ENCODE measurements around the gene PFDN4. TPM values are rescaled to one million over a fixed set of nuclear protein-coding genes. Genes with fewer than 3 reads are reported as not detected.

The PFDN4 gene
- total and polyA plus RNA-seq, 10 donors, result 14.1 to 74.4 (median 58.0) TPM

DNA sequence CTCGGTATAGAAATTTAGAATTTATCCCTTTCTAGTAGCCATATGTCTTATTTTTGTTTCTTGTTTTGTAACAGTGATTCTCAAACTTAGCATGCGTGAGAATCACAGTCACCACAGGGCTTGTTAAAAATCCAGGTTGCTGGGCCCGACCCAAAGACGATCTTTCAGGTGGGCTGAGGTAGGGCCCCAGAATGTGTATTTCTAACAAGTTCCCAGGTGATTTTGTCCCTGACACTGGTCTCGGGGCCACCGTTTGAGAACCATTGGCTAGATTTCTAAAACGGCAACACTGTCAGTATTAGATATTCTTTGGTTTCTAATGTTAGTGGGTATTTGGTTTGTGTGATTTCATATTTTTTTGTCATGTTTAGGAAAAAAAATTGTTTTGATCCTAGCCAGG, 9.9 kb downstream of the PFDN4 start:
- Histone ChIP-seq H3K4me1 (peaks cover 0 to 29% (median 8%) of the 10 kb centered on the region in 6 donors), H3K27ac (no peak overlapping the region), H3K27me3 (replicated peaks in 1 of 7) (no peaks in the 10 kb centered on the region), H3K4me3 (no peak overlapping the region), H3K9me3 (no peaks in the 10 kb centered on the region), H3K36me3 (peaks cover 0 to 71% (median 33%) of the 10 kb centered on the region in 6 donors)
- intact Hi-C loops (cut with DNase I; ENCODE audit: low total_unique reads), result loop anchor here (10.0 kb wide), 1 partner anchor 427 kb away; no protein-coding TSS in a partner anchor
- 90 to 95% (median 93%) methylated on average over 7 of the region's 7 CpGs for WGBS, 5 donors
- no peak for DNase-seq
- no peak for TF ChIP-seq POLR2A (IDR thresholded peaks at IDR 0.05)
- TF ChIP-seq POLR2AphosphoS5 (IDR thresholded peaks at IDR 0.05), result no peak
- TF ChIP-seq, protein P1, sequence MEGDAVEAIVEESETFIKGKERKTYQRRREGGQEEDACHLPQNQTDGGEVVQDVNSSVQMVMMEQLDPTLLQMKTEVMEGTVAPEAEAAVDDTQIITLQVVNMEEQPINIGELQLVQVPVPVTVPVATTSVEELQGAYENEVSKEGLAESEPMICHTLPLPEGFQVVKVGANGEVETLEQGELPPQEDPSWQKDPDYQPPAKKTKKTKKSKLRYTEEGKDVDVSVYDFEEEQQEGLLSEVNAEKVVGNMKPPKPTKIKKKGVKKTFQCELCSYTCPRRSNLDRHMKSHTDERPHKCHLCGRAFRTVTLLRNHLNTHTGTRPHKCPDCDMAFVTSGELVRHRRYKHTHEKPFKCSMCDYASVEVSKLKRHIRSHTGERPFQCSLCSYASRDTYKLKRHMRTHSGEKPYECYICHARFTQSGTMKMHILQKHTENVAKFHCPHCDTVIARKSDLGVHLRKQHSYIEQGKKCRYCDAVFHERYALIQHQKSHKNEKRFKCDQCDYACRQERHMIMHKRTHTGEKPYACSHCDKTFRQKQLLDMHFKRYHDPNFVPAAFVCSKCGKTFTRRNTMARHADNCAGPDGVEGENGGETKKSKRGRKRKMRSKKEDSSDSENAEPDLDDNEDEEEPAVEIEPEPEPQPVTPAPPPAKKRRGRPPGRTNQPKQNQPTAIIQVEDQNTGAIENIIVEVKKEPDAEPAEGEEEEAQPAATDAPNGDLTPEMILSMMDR (IDR thresholded peaks at IDR 0.05 in 8 of 11, conservative IDR thresholded peaks at IDR 0.05 in 3 of 11), result no peak

DNA sequence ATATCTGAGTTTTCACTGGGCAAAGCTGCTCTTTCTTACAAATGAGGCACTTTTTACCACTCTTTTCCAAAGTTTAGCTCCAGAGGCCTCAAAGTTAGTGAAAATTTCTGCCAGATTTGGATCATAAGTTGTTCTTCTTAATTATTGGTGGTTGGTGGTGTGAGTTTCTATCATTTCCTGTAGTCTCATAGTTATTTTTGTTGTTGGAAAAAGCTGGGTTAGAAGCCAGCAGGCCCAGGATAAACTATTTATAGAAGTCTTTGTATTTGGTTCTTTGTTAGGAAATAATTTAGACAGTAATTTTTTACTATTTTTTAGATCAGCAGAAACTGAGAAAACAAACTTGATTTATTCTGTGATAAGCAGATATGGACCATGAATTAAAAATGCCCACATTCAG, 10.6 kb downstream of the PFDN4 start:
- H3K36me3 ChIP-seq, result peaks cover 0 to 71% (median 33%) of the 10 kb centered on the region in 6 donors
- no peak overlapping the region for H3K27ac ChIP-seq
- no peak for DNase-seq
- no peak overlapping the region for H3K4me3 ChIP-seq
- no peaks in the 10 kb centered on the region for H3K9me3 ChIP-seq
- TF ChIP-seq POLR2AphosphoS5 (IDR thresholded peaks at IDR 0.05) (no peak), POLR2A (IDR thresholded peaks at IDR 0.05) (no peak)
- TF ChIP-seq, protein P1 (IDR thresholded peaks at IDR 0.05 in 8 of 11, conservative IDR thresholded peaks at IDR 0.05 in 3 of 11), result no peak
- no peaks in the 10 kb centered on the region for H3K27me3 ChIP-seq (replicated peaks in 1 of 7)
- H3K4me1 ChIP-seq, result peaks cover 0 to 25% (median 8%) of the 10 kb centered on the region in 6 donors
- intact Hi-C loops (cut with DNase I; ENCODE audit: low total_unique reads), result loop anchor here (10.0 kb wide), 1 partner anchor 426 kb away; no protein-coding TSS in a partner anchor

DNA sequence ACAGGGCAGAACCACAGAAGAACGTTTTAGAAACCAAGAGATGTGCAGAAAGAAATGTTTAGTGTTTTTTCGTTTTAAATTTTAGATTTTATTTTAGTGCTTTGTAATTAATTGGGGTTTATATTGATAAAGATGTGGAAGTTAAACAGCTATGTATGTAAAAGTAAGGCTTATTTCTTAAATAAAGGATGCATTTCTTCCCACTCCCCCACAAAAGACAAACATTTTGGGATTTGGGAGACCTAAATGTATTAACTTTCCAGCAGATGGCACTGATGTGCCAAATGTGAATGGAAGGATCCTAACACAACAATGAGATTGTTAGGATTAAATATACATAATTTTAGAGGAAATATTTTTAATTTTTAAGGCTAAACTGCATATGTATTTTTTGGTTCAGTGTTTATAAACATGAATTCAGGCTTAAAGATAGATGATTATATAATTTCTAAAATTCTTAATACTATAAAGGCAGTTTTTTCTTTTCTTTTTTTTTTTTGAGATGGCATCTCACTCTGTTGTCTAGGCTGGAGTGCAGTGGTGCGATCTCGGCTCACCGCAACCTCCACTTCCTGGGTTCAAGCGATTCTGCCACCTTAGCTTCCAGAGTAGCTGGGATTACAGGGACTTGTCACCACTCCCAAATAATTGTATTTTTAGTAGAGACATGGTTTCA, 12.0 kb downstream of the PFDN4 start:
- TF ChIP-seq, protein P1 (IDR thresholded peaks at IDR 0.05 in 8 of 11, conservative IDR thresholded peaks at IDR 0.05 in 3 of 11), result peak in 6 of 11 experiments; percentile 13 to 48 (median 29)
- TF ChIP-seq POLR2AphosphoS5 (IDR thresholded peaks at IDR 0.05), result no peak
- intact Hi-C loops (cut with DNase I; ENCODE audit: low total_unique reads), result loop anchor here (10.0 kb wide), 1 partner anchor 425 kb away; no protein-coding TSS in a partner anchor
- H3K27me3 ChIP-seq (replicated peaks in 1 of 7), result no peaks in the 10 kb centered on the region
- no peak for DNase-seq
- no peaks in the 10 kb centered on the region for H3K9me3 ChIP-seq
- no peak overlapping the region for H3K27ac ChIP-seq
- H3K36me3 ChIP-seq, result peaks cover 0 to 63% (median 26%) of the 10 kb centered on the region in 6 donors
- peaks cover 0 to 22% (median 8%) of the 10 kb centered on the region in 6 donors for H3K4me1 ChIP-seq
- H3K4me3 ChIP-seq, result no peak overlapping the region
- WGBS, 5 donors, result 81 to 94% (median 83%) methylated on average over 6 of the region's 6 CpGs

DNA sequence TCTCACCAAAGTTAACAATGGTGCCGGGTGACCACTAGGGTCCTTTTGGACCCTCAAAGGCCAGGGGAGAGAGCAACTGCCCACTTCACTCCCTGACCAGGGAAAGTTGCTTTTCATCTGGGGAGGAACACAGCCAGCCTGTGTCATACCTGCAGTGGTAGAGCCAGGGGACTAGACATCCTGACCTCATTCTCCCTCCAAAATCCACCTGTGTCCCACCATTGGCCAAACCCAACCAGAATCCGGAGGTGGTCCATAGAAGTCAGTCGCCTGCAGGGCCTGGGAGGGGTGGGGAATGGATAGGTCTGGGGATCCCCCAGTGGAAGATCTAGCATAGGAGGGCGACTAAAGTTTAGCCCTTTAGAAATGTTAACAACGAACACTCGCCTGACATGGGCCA, 12.8 kb downstream of the PFDN4 start:
- Histone ChIP-seq H3K27ac (no peak overlapping the region), H3K27me3 (replicated peaks in 1 of 7) (no peaks in the 10 kb centered on the region), H3K4me1 (peaks cover 0 to 22% (median 8%) of the 10 kb centered on the region in 6 donors), H3K4me3 (no peak overlapping the region), H3K9me3 (no peaks in the 10 kb centered on the region), H3K36me3 (peaks cover 0 to 54% (median 21%) of the 10 kb centered on the region in 6 donors)
- TF ChIP-seq POLR2A (IDR thresholded peaks at IDR 0.05) (no peak), POLR2AphosphoS5 (IDR thresholded peaks at IDR 0.05) (no peak)
- TF ChIP-seq, protein P1 (IDR thresholded peaks at IDR 0.05 in 8 of 11, conservative IDR thresholded peaks at IDR 0.05 in 3 of 11), result no peak
- no peak for DNase-seq
- WGBS, 5 donors, result 92 to 96% (median 95%) methylated on average over 6 of the region's 6 CpGs
- intact Hi-C loops (cut with DNase I; ENCODE audit: low total_unique reads), result no loop called here
